HG03039 (cell line): ENCODE measurements around the gene MACROD1.

Experiments
- ATAC-seq: cut with Tn5 transposase; IDR thresholded peaks from one replicate; pipeline ENCODE4 v1.9.1; 2021; ENCODE audit warnings: mild to moderate bottlenecking, moderate library complexity; ENCODE audit not compliant: unreplicated experiment

Gene MACROD1

GRCh38 chr11:64152841-64153691 lies 12.8 kb downstream of the MACROD1 start:
- ATAC-seq = no peak

GRCh38 chr11:64151337-64151736 lies 14.6 kb downstream of the MACROD1 start:
- ATAC-seq = no peak

- ATAC-seq = no peak
Observed at GRCh38 chr11:64150481-64151239, 15.3 kb downstream of the MACROD1 start.

GRCh38 chr11:64150051-64150450 lies 15.9 kb downstream of the MACROD1 start:
- no peak for ATAC-seq

- ATAC-seq = no peak
Observed at GRCh38 chr11:64148917-64149617, 16.8 kb downstream of the MACROD1 start.

GRCh38 chr11:64148226-64148916 lies 17.5 kb downstream of the MACROD1 start:
- no peak for ATAC-seq

GRCh38 chr11:64146036-64146955 lies 19.6 kb downstream of the MACROD1 start:
- ATAC-seq = no peak

GRCh38 chr11:64144587-64145472 lies 21.1 kb downstream of the MACROD1 start:
- ATAC-seq = no peak

GRCh38 chr11:64141081-64141783 lies 24.7 kb downstream of the MACROD1 start:
- ATAC-seq = no peak

GRCh38 chr11:64140082-64140481 lies 25.8 kb downstream of the MACROD1 start:
- no peak for ATAC-seq

- ATAC-seq = no peak
Observed at GRCh38 chr11:64139049-64139448, 26.9 kb downstream of the MACROD1 start.

- ATAC-seq = no peak
Observed at GRCh38 chr11:64138398-64138797, 27.5 kb downstream of the MACROD1 start.

GRCh38 chr11:64136765-64137441 lies 29.0 kb downstream of the MACROD1 start:
- ATAC-seq = no peak

GRCh38 chr11:64135711-64136110 lies 30.2 kb downstream of the MACROD1 start:
- ATAC-seq = no peak

- no peak for ATAC-seq
Observed at GRCh38 chr11:64134963-64135362, 30.9 kb downstream of the MACROD1 start.

GRCh38 chr11:64132982-64133705 lies 32.8 kb downstream of the MACROD1 start:
- ATAC-seq = no peak

- ATAC-seq = no peak
Observed at GRCh38 chr11:64132191-64132771, 33.6 kb downstream of the MACROD1 start.
